ENCODE measurements around the gene HPGD.

DNA sequence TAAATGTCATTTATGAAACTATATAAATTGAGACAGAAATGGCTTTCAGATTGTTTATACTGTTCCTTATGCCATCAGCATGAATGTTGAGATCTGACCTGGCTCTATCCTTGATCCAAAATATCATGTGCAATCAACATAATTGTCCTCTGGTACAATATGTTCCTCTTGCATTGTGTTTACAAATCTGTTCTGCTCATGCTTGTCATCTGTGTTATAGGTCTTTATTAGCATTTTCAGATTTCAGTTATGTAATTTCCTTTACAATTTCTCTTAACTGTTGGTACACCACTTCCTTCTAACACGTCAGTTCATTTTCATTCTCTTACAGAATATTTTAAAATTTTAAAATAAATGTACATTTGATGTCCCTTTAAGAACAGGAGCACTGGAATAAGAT, 1.6 kb downstream of the HPGD start:
- TF ChIP-seq CTCF (conservative IDR thresholded peaks at IDR 0.05; ENCODE audit: low read length) (no peak), EZH2phosphoT487 (IDR thresholded peaks at IDR 0.05; ENCODE audit: borderline replicate concordance, low read depth, low read length) (no peak)
